GM04504 (cell line): Measurements from ENCODE around the gene UGT1A10.

Experiments
- DNase-seq: peaks from one replicate; pipeline ENCODE4 v3.0.0-alpha.2; 2012; ENCODE audit warnings: low read depth

Gene UGT1A10

DNA sequence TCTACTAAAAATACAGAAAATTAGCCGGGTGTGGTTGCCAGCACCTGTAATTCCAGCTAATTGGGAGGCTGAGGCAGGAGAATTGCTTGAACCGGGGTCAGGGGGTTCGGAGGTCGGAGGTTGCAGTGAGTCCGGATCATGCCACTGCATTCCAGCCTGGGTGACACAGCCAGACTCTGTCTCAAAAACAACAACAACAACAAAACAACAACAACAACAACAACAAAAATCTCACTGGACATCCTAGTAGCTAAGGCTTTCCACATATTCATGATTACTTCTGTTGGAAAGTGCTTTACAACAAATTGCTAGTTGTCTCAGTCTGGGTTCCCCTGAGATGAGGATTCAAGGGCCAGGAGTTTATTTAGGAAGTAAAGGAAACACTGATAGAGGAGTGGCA lies 137.6 kb downstream of the UGT1A10 start:
- DNase-seq, result no peak

DNA sequence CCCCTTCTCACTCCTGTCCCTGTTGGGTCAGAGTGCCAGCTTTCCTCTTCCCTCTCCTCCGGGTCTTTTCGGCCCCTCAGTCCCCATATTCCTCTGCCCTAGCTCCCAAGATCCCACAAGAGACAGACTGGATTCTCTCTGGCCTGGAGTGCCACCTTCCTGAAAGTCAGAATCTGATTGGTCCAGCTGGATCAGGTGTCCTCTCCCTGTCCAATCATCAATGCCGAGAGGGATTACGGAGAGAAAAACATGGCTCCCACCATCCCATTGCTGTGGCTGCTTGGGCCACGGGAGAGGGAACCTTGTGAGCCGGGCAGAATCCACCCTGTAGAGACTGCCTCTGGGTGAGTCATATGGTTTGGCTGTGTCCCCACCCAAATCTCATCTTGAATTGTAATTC lies 139.2 kb downstream of the UGT1A10 start:
- no peak for DNase-seq

DNA sequence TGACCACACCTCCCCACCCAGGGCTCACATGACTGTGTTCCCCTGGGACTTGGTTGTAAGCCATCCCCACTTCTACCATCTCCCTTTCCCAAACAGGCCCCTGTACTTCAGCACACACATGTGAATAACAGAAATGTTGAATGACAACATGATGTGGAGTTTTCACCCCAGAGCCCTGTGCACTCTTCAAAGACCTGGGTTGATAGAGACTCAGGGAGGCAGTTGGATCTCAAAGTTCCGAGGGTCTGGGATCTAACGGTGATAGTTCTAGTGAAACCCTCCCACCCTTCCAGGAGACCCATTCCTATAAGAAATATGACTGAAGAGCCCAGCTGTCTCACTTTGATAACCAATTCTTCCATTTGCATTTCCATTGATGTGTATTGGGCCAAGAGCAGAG lies 141.8 kb downstream of the UGT1A10 start, which contains the start of gene MROH2A:
Gene MROH2A, plus strand, starts transcription at position 301 of the 400 bp plus-strand sequence. CDS start 1,029 bp downstream, outside the sequence.
- DNase-seq, result no peak

DNA sequence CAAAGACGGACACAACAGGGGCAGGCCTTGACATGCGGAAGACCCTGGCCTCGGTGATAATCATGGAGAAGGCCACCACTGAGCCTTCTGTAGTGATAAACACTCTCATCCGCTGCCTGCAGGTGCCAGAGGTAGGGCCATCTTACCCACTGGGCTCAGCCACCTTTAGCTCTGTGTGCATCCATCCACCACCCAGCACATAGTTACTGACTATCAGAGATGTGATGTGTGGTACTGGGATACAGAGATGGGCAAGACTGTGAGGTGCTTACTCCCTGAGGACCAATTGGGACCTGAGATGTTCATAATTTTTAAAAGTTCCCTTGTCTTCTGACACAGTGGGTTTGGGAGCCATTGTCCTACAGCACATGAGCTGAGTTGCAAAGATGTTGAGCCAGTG lies 143.5 kb downstream of the UGT1A10 start:
- DNase-seq, result no peak

DNA sequence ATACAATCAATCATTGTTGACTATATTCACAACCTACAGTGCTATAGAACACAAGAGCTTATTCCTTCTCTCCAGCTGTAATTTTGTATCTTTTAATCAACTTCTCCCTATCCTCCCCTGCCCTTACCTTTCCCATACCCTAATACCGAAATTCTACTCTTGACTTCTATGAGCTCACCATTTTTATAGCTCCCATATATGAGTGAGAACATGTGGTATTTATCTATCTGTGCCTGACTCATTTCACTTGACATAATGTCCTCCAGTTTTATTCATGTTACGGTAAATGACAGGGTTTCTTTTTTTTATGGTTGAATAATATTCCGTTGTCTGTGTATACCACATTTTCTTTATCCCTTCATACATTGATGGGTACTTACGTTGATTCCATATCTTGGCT lies 144.5 kb downstream of the UGT1A10 start:
- DNase-seq, result no peak

DNA sequence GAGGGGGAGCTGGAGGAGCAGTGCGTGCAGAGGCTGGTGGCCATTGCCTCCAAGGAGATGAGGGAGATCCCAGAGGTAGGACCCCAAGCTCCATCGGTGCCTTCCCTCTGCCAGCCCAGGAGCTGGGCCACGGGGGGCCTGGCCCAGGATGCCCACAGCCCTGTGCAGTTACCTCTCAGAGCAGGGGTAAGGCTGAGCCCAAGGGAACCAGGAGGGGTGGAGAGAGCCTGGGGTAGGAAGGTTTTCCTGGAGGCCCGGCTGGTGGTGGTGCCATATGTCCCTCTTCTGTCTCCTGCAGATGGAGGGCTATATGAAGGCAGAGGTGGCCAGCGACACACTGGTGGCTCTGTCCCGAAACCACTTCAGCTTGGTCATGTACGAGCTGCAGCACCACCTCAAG lies 153.3 kb downstream of the UGT1A10 start:
- DNase-seq, result no peak

DNA sequence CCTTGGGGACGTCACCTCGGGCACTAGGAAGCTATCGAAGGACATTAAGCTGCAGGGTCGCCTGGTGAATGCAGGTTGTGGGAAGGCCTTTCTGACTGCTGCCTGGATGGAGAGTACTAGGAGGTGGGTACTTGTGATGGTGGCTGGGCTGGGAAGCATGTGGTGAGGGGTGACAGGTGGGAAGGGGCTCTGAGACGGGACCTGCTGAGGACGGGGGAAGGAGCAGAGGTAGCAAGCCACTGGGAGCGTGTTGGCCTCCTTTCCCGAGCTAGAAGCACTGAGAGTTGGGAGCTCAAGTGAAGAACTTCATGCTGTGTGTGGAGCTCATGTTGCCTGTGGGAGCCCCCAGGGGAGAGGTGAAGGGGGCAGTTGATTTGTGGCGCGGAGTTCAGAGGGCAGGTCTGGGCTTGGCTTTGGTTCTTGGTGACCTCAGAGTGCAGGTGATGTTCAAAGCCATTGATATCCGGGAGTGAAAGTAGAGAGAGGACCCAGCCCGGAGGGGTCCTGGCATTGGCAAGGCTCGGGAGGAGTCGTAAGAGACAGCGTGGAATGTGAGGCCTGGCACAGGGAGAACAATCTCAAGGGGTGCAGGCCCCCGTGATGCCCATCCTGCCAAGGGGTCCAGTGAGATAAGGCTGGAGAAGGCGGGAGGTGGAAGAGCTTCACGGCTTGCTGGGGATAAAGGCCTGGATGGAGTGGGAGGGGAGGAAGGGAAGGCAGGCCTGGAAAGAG lies 155.1 kb downstream of the UGT1A10 start:
- no peak for DNase-seq

DNA sequence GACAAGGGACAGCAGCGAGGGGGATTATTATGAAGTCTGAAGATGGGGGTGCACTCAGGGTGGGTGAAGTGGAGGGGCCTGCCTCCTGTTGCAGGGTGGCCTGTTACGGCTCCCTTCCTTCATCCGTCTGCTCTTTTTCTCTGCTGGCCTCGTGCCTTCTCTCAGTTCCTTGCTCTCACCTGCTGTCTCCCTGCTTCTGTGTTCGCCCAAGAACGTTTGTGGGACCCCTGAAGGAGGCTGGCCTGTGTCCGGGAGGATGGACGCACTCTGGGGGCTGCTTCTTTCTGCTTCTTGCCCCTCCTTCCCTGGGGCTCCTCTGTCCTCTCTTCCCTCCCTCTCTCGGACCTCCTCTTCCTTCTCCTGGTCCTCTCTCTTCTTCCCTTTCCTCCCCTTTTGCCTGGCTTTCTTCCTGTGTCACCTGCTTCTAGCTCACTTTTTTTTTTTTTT lies 155.7 kb downstream of the UGT1A10 start:
- DNase-seq, result no peak

DNA sequence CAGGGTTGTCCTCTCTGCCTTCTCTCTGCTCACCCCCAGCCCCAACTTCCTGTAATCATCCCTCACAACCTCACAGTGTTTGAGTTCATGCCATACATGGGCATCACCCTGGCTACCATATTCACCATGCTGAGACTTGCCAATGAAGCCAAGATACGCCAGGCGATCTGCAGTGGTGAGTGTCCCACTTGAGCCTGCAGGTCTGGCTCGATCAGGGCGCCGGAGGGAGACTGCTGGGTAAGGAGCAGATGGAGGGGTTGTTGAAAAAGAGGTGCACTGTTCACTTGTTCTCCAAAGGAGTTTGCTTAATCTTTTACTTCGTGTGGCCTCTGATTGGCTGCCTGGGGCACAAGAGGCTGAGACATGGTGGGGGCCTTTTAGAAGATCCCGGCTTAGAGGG lies 156.5 kb downstream of the UGT1A10 start:
- DNase-seq, result no peak

DNA sequence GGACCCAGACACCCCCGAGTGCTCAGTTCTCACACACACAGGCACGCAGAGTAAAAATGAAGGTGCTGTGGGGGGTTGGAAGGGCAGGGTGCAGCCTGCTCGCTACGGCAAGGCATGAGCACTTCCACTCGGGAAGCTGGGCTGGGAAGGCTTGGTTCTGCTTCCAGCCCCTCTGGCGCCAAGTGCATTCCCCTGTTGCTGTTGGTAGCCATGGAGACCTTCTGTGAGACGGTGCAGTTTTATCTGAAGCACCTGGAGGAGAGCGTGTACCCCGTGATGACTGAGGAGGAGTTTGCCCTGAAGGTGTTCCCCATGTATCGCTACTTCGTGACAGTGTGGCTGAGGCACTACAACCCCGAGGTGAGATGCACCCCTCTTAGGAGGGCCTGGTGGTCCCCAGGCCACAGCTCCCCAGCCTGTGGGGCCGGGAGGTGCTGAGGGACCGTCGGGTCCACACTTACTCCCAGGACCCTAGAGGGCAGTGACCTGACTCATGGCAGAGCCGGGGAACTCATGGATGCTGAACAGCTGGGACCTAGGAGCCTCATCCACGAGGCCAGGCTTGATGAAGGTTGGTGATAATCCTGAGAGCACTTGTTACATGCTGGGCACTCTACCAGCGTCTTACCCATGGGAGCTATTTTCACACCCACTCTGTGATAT lies 157.3 kb downstream of the UGT1A10 start:
- DNase-seq, result no peak

DNA sequence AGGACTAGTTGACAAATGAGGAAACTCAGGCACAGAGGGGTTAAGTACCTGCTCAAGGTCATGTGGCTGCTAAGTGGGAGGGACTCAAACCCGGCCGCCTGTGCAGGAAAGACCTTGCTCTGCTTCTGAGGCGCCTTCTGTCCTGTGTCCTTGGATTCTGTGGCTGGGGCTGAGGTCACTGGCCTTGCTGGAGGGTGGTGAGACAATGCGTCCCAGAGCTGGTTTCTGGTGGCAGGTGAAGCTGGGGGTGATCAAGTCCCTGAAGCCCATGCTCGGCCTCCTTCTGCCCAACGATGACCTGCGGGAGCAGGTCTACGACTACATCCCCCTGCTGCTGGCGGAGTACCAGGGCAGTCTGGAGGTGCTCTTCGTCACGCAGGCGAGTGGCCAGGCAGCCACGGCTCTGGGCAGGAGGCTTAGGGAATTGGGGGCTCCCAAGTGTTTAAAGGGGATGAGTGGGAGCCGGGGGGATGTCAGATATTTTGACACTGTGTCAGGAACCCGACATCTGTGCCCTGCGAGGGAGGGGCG lies 157.9 kb downstream of the UGT1A10 start:
- no peak for DNase-seq

DNA sequence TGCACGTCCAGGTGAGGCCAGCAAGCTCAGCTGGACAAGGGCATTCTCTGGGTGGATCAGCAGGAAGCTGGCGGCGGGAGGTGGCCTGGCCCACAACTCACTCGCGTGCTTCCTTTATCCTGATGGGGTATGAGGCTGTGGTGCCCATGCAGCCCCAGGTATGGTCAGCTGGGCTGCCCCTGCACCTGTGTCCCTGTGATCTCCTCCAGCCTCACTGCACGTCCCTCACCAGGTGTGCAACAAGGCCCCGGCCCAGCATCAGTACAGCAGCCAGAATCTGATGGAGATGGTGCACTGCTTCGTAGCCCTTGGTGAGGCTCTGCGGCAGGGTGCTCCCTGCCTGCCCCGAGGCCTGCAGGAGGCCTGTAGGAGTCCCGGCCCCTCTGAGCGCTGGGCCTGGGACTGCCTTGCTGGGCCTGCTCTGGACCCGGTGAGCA lies 159.5 kb downstream of the UGT1A10 start:
- DNase-seq, result no peak

DNA sequence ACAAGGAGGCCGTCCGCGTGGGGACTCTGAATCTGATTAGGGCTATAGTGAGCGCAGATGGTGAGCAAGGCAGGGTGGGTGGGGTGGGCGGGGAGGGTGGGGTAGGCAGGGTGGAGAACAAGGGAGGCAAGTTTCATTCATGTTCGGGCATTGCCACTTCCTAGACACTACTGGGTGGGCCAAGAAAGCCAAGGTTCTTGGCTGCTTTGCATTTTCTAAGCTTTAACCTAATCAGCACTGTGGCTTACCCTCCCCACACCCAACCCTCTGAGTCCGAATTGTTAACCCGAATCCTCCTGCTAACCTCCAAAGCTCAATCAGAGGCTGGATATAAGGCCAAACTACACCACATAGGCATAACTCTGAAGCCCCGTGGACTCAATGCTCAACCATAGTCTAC lies 160.0 kb downstream of the UGT1A10 start:
- DNase-seq, result no peak

DNA sequence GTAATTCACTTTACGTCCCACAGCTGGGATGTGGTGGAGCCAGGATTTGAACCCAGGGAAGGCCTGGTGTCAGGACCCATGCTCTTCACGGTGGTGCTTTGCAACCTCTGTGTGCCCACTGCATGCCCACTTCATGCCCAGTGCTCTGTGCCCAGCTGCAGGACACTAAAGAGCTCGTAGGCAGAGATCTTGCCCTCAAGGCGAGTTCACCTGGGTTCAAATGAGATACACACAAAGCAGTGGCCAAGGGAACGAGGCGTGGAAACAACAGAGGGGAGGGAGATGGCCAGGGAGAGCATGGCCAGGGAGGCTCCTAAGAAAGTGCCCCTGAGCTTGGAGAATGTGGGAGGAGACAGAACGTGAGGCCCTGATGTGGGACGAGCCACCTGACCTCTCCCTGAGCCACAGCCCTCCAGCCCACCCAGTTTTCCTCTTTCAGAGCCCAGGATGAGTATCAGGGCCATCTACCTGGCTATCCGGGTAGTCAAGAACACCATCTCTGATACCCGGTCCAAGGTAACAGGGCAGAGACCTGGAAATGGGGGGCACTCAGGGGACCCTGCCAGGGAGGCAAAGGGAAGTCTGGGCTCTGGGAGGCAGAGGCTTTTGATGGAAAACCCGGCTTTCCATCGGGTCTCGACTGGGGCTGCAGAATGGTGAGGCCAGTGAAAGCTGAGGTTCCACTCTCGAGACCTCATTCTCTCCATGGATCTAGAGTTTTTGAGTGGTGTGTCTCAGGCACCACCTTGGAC lies 162.3 kb downstream of the UGT1A10 start:
- no peak for DNase-seq

DNA sequence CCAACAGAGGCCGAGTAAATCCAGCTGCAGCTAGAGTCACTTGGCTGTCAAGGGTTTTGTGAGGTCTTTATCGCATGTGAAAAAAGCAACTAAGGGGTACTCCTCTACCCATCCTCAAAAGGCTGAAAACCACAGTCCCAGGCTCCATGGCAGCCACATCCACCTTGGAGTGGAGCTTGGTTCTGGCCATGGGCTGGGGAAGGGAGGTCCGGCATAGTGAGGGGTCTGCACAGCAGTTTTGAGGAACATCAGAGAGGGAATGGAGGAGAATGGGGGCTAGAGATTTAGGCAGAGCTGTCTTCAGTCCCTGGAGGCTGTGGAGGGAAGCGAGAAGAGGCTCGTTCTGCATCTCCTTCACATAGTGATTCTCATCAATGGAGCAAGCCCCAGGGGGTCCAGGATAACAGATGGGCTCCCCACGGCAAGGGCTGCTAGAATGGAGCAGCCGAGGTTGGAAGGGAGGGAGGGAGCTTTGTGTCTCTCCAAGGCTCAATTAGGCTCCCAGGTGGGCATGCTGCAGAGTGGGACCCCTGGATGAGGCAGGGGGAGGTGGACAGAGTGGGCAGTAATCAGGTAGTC lies 162.9 kb downstream of the UGT1A10 start:
- DNase-seq, result no peak

DNA sequence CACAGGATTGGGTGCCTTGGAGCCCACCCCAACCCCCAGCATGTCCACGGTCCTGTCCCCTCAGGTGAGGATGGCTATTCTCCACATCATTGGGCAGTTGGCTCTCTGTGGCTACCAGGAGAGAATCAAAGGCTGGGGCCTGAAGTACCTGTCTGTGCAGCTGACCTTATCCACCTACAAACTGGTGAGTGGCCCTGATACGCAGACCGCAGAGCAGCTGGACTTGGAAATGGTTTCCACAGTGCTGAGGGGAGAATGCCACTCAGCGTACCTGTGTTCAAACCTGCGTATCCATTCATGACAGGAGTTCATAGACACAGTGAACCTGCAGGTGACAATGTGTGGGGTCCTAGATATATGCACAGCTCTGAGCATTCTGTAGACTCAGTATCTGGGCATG lies 163.5 kb downstream of the UGT1A10 start:
- DNase-seq, result no peak

DNA sequence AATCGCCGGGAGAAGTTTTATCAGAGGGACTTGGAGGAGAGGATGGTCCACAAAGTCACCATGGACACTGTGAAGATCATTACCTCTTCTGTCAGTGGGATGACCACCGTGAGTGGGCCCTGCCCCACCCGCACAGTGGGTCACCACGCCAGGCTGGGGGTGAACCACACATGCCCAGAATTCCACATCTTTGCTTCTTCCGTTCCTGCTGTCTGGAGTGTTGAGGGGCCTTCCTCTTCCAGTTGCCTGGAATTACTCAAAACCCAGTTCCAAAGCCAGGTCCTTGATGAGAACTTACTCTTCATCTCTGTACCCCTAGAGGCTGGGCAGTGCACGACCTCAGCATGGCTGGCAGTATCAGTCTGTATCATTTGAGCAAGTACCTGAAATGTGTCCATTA lies 164.0 kb downstream of the UGT1A10 start:
- no peak for DNase-seq

DNA sequence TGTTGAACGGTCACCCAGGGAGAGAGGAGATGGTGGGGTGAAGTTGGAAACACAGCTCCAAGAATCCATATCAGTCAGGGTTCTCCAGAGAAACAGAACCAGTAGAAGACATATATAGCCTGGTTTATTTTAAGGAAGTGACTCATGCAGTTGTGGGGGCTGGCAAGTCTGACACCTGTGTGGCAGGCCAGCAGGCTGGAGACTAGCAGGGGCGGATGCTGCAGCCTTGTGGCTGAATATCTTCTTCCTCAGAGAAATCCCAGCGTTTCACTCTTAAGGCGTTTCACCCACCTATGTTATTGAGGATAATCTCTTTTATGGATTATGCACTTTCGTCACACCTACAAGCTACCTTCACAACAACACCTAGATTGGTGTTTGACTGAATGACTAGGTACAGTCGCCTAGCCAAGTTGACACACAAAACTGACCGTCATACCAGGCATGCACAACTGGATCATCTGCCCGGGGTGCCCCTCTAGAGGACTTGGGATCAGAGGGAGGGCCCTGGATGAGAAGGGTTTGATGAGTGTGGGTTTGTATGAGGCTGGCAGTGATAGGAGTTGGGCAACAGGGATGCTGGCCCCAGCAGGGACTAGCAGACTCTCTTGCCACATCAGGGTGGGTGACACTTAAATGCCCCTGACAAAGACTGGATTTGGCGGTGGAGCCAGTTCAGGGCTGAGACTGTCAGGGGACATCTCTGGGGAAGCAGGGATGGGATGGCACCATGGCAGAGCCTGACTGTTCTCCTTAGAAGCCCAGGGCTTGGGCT lies 165.3 kb downstream of the UGT1A10 start:
- no peak for DNase-seq

DNA sequence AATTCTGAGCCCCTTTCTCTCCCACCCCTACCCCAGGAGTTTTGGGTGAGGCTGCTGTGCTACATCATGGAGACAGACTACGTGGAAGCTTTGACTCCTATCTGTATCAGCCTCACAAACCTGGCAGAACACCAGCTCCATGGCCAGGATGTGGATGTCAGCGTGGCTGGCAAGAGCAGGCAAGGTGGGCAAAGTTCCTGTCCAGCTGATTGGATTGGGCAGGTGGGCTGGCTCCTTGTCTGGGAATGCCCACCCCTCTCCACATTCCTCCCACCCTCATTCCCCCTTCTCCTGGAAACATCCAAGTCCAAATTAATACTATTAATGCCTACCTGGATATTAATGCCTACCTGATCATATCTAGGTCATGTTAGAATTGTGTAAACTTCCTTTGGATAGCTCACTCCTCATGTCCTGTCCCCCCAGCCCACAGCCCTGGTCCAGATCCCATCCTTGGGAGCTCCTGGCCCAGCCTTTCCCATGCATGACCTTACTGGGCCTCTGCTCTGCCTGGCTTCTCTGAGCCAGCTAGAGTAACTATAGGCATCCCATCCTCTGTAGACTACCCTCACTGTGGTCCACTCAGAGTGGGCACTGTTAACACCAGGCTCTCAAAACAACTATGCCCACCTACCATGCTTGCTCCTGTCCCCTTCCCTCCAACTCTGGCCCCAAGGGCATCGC lies 166.0 kb downstream of the UGT1A10 start:
- no peak for DNase-seq

DNA sequence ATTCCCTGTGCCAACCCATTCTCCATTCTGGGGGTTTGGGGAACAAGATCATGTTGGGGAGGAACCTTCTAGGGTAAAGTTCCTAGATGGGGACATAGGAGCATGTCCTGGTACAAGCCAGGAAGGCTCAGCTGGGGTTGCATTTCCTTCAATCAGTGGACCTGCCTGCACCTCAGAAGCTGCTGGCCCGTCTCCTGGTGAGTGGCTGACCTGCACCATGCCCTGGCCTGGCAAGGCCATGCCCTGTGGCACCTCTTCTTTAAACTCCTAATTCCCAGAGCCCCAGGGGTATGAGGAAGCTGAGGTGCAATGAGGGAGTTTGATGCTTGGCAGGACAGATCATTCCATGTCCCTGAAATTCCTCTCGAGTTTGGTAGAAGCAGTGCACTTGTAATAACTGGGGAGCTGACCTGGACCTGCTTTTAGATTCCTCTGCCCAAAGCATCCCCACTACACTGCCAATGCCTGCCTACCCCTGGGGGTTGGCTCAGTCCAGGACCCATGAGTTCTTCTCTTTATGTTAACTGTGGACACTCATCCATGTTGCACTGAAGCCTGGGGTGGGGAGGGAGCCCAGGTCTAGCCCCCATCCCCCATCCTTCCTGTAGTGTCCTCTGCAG lies 167.2 kb downstream of the UGT1A10 start:
- DNase-seq, result no peak
